ENCODE data around the gene ZP1.

GRCh38 chr11:60899977-60900376 is 32.6 kb downstream of the ZP1 start:
- TF ChIP-seq YY1 (IDR thresholded peaks at IDR 0.05) (no peak), FOXA1 (IDR thresholded peaks at IDR 0.05) (no peak), GABPA (IDR thresholded peaks at IDR 0.05 in 1 of 2, conservative IDR thresholded peaks at IDR 0.05 in 1 of 2) (no peak), CTCF (IDR thresholded peaks at IDR 0.05; ENCODE audit: low read depth, low read length, missing input control) (no peak), JUND (IDR thresholded peaks at IDR 0.05) (no peak), TAF1 (conservative IDR thresholded peaks at IDR 0.05) (no peak), REST (IDR thresholded peaks at IDR 0.05) (no peak), SP1 (IDR thresholded peaks at IDR 0.05) (no peak), MAX (IDR thresholded peaks at IDR 0.05) (no peak), ATF3 (IDR thresholded peaks at IDR 0.05) (no peak), EGR1 (IDR thresholded peaks at IDR 0.05; ENCODE audit: low read depth in 2 of 2) (no peak), RXRA (IDR thresholded peaks at IDR 0.05) (no peak), ZBTB33 (IDR thresholded peaks at IDR 0.05) (no peak), RAD21 (IDR thresholded peaks at IDR 0.05) (no peak)

Measured in liver (tissue), 3 donors.